ENCODE results near the gene GXYLT1.
"Not testable (repeated sequence)": the region's sequence is repeated elsewhere in the genome, so short reads cannot be mapped to it uniquely, and the experiment has no call there.

Gene GXYLT1

DNA sequence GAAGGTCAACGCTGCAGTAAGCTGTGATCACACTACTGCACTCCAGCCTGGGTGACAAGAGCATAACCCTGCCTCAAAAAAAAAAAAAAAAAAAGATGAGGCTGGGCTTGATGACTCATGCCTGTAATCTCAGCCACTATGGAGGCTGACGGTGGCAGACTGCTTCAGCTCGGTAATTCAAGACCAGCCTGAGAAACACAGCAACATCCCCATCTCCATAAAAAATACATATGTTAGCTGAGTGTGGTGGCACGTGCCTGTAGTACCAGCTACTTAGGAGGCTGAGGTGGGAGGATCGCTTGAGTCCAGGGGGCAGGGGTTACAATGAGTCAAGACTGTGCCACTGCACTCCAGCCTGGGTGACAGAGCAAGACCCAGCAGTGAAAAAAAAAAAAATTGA, 50.4 kb downstream of the GXYLT1 start:
- DNase-seq (ENCODE audit: low read depth) = peak; percentile 2

DNA sequence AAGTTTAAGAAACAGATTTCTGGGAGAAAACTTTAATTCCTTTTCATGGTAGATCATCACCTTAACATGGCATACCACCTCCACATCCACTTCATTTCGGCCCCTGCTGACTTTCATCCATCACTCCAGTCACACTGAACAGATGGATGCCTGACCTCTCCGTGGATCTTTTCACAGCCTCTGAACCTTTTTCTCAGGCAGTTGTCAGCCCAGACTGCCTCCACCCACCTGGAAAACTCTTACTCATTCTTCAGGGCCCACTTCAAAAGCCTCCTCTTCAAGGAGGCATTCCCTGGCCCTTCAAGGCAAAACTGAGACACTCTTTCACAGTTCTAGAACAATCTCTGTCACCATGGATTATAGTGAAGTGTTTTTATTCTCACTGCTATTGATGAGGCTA, 52.9 kb downstream of the GXYLT1 start:
- DNase-seq (ENCODE audit: low read depth) = peak; percentile 3

DNA sequence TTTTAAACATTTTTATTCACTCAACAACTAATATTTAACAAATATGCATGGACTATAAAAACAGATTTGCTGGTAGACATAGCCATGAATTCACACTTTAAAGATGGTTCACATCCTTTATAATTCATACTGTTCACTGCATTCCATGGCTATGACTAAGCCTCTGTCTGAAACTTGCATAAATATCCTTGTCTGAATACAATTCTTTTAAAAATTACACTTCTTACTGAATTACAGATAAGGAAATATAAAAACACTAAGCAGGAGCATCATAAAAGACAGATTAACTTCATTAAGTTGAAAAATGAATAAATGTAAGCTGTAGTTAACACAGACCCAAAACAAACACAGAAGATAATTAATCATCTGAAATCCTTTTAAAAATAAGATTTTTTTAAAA, 53.8 kb downstream of the GXYLT1 start:
- DNase-seq (ENCODE audit: low read depth) = no peak

DNA sequence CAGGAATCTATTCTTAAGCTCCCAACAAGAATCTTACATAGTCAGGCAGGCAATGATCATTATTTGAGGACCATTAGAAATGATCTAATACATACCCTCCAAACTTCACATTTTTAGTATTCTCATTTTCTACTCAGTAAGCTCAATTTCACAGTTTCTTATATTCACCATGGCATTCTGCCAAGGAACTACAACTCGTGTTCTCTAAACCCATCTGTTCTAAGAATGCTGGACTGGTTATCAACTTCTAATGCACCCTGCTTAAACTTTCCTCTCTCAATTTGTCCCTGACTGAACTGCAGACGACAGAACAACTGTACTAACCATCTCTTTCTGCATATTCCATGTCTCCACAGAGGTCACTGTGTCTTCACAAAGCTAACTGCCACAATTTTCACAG, 58.6 kb downstream of the GXYLT1 start:
- DNase-seq (ENCODE audit: low read depth) = no peak

- DNase-seq (ENCODE audit: low read depth) = no peak
Measured at GRCh38 chr12:42085594-42085993, 59.1 kb downstream of the GXYLT1 start.

DNA sequence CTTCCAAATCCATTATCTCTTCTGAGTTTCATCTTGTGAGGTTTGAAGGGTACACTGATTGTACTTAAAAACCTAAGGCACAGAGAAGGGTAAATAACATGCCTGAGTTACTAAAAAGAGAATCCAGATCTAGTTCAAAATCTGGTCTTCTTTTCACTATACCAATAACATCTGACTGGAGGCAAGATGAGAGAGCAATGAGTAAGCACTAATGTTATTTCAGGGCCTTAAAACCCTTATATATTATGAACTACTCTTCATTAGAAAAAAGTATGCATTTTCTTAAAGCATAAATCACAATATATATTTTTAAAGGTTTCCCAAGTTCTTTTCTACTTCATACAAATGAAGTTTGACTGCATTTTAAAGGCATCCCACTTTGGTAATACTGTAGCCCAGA, 60.2 kb downstream of the GXYLT1 start:
- DNase-seq (ENCODE audit: low read depth) = no peak

- no peak for DNase-seq (ENCODE audit: low read depth)
Measured at GRCh38 chr12:42076976-42077375, 67.7 kb downstream of the GXYLT1 start.

GRCh38 chr12:42070036-42070435, 74.6 kb downstream of the GXYLT1 start:
- no peak for DNase-seq (ENCODE audit: low read depth)

DNA sequence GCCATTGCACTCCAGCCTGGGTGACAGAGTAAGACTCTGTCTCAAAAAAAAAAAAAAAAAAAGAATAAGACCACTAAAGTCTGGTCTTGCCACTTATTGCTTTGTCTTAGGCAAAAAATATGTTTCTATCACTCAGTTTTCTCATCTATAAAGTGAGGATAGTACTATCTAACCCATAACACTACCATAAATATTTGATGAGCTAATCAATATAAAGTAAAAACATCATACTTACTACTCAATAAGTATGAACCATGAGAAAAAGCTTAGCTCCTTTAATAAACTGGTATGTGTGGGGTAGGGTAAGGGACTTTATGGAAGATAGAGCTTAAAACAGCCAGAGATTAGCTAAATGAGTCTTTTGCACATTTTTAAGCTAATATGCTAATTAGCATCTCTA, 85.5 kb downstream of the GXYLT1 start:
- no peak for DNase-seq (ENCODE audit: low read depth)

- DNase-seq (ENCODE audit: low read depth) = no peak
Measured at GRCh38 chr12:42056130-42056529, 88.5 kb downstream of the GXYLT1 start.

GRCh38 chr12:42053456-42053855, 91.2 kb downstream of the GXYLT1 start:
- no peak for DNase-seq (ENCODE audit: low read depth)

DNA sequence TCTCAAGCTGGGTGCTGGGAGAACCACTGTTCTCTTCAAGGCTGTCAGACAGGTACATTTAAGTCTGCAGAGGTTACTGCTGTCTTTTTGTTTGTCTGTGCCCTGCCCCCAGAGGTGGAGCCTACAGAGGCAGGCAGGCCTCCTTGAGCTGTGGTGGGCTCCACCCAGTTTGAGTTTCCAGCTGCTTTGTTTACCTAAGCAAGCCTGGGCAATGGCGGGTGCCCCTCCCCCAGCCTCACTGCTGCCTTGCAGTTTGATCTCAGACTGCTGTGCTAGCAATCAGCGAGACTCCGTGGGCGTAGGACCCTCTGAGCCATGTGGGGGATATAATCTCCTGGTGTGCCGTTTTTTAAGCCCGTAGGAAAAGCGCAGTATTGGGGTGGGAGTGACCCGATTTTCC, 95.7 kb downstream of the GXYLT1 start:
- not testable (repeated sequence) for DNase-seq (ENCODE audit: low read depth)

- DNase-seq (ENCODE audit: low read depth) = no peak
Measured at GRCh38 chr12:42039577-42039976, 105.1 kb downstream of the GXYLT1 start.

DNA sequence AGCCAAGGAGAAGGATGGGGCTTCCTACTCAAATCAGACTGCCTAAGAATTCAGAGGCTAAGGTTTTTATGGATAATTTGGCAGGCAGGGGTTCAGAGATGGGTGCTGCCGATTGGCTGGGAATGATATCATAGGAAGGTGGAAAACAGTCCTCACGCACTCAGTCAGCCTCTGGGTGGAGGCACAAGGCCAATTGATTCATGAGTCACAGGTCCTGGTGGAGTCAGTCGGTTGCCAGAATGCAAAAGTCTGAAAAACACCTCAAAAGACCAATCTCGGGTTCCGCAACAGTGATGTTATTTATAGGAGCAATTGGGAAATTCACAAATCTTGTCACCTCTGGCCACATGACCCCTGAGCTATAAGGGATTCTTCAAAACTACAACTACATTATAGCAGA, 105.5 kb downstream of the GXYLT1 start:
- DNase-seq (ENCODE audit: low read depth) = no peak

DNA sequence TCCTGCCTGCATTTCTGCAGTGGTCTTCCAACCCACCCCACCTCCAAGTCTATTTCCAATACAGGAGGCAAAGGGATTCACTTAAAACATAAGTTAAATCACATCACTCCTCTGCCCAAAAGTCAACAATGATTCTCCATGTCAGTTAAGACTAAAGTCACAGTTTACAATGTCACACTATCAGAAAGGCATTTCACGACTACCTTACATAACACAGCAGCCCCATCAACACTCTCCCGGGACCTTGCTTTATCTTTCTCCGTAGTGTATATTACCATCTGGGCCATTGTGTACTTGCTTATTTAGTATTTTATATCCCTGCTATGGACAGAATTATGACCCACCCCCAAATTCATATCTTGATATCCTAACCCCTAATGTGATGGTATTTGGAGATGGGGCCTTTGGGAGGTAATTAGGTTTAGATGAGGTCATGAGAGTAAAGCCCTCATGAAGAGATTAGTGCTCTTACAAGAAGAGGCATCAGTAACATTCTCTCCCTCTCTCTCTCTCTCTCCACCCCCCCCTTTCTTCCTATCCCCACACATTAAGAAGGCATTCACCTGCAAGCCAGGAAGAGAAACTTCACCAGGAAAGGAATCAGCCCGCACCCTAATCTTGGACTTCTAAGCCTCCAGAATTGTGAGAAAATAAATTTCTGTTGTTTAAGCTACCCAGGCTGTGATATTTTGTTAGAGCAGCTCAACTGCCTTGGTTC, 112.7 kb downstream of the GXYLT1 start:
- no peak for DNase-seq (ENCODE audit: low read depth)
